ENCODE data around the gene ACOT7.

Gene ACOT7

GRCh38 chr1:6254691-6255090 lies 138.9 kb downstream of the ACOT7 start:
- H3K9ac ChIP-seq (ENCODE audit: insufficient read length, low read depth): no peak overlapping the region
- H3K9me3 ChIP-seq (ENCODE audit: insufficient read depth, low read length): no peaks in the 10 kb centered on the region
- H3K4me3 ChIP-seq (ENCODE audit: insufficient read length, low read depth): no peak overlapping the region
- peaks cover under 1% of the 10 kb centered on the region for H3K4me1 ChIP-seq (ENCODE audit: insufficient read depth, insufficient read length)
- TF ChIP-seq ZNF274 (IDR thresholded peaks at IDR 0.05; ENCODE audit: low read depth, low read length) (no peak), YY1 (IDR thresholded peaks at IDR 0.05; ENCODE audit: insufficient read depth, insufficient read length) (no peak), SUZ12 (IDR thresholded peaks at IDR 0.05; ENCODE audit: extremely low read depth, insufficient read depth, insufficient read length) (no peak)
- peaks cover 30% of the 10 kb centered on the region for H3K27me3 ChIP-seq (ENCODE audit: insufficient read depth, insufficient read length)
- no peaks in the 10 kb centered on the region for H3K36me3 ChIP-seq (ENCODE audit: insufficient read depth, insufficient read length, low read length)
- no peak for DNase-seq (ENCODE audit: low read depth, low spot score)

DNA sequence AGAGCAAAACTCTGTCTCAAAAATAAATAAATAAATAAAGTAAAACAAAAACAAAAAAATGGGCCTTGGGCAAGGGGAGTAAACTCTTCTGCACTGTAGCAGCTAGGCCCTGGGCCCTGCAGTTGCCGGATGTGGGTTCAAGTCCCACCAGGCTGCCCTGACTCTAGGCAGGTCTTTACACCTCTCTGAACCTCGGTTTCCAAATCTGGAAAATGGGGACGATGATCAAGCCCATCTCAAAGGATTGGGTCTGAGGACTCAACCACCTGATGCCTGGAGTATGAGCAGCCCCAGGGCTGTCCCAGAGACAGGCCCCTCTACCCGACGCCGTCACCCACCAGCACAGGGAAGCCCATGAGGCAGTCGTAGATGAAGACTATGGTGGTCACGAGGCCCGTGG lies 140.2 kb downstream of the ACOT7 start:
- H3K27me3 ChIP-seq (ENCODE audit: insufficient read depth, insufficient read length): peaks cover 34% of the 10 kb centered on the region
- H3K4me3 ChIP-seq (ENCODE audit: insufficient read length, low read depth): no peak overlapping the region
- H3K36me3 ChIP-seq (ENCODE audit: insufficient read depth, insufficient read length, low read length): no peaks in the 10 kb centered on the region
- H3K4me1 ChIP-seq (ENCODE audit: insufficient read depth, insufficient read length): no peaks in the 10 kb centered on the region
- TF ChIP-seq YY1 (IDR thresholded peaks at IDR 0.05; ENCODE audit: insufficient read depth, insufficient read length): no peak
- TF ChIP-seq ZNF274 (IDR thresholded peaks at IDR 0.05; ENCODE audit: low read depth, low read length): no peak
- TF ChIP-seq SUZ12 (IDR thresholded peaks at IDR 0.05; ENCODE audit: extremely low read depth, insufficient read depth, insufficient read length): no peak
- DNase-seq (ENCODE audit: low read depth, low spot score): no peak
- no peaks in the 10 kb centered on the region for H3K9me3 ChIP-seq (ENCODE audit: insufficient read depth, low read length)
- H3K9ac ChIP-seq (ENCODE audit: insufficient read length, low read depth): no peak overlapping the region

- H3K27me3 ChIP-seq (ENCODE audit: insufficient read depth, insufficient read length): peaks cover 45% of the 10 kb centered on the region
- no peak for DNase-seq (ENCODE audit: low read depth, low spot score)
- no peak for TF ChIP-seq YY1 (IDR thresholded peaks at IDR 0.05; ENCODE audit: insufficient read depth, insufficient read length)
- TF ChIP-seq SUZ12 (IDR thresholded peaks at IDR 0.05; ENCODE audit: extremely low read depth, insufficient read depth, insufficient read length): no peak
- TF ChIP-seq ZNF274 (IDR thresholded peaks at IDR 0.05; ENCODE audit: low read depth, low read length): no peak
- no peaks in the 10 kb centered on the region for H3K9me3 ChIP-seq (ENCODE audit: insufficient read depth, low read length)
- no peaks in the 10 kb centered on the region for H3K36me3 ChIP-seq (ENCODE audit: insufficient read depth, insufficient read length, low read length)
- H3K4me1 ChIP-seq (ENCODE audit: insufficient read depth, insufficient read length): no peaks in the 10 kb centered on the region
- H3K4me3 ChIP-seq (ENCODE audit: insufficient read length, low read depth): no peak overlapping the region
- no peak overlapping the region for H3K9ac ChIP-seq (ENCODE audit: insufficient read length, low read depth)
These were observed 141.2 kb downstream of the ACOT7 start for GRCh38 chr1:6252374-6252710.

- Histone ChIP-seq H3K9ac (ENCODE audit: insufficient read length, low read depth) (no peak overlapping the region), H3K36me3 (ENCODE audit: insufficient read depth, insufficient read length, low read length) (no peaks in the 10 kb centered on the region), H3K27me3 (ENCODE audit: insufficient read depth, insufficient read length) (peaks cover 50% of the 10 kb centered on the region), H3K9me3 (ENCODE audit: insufficient read depth, low read length) (no peaks in the 10 kb centered on the region), H3K4me1 (ENCODE audit: insufficient read depth, insufficient read length) (no peaks in the 10 kb centered on the region), H3K4me3 (ENCODE audit: insufficient read length, low read depth) (no peak overlapping the region)
- no peak for DNase-seq (ENCODE audit: low read depth, low spot score)
- TF ChIP-seq SUZ12 (IDR thresholded peaks at IDR 0.05; ENCODE audit: extremely low read depth, insufficient read depth, insufficient read length): no peak
- no peak for TF ChIP-seq YY1 (IDR thresholded peaks at IDR 0.05; ENCODE audit: insufficient read depth, insufficient read length)
- no peak for TF ChIP-seq ZNF274 (IDR thresholded peaks at IDR 0.05; ENCODE audit: low read depth, low read length)
These were observed 141.7 kb downstream of the ACOT7 start for GRCh38 chr1:6251681-6252373.

DNA sequence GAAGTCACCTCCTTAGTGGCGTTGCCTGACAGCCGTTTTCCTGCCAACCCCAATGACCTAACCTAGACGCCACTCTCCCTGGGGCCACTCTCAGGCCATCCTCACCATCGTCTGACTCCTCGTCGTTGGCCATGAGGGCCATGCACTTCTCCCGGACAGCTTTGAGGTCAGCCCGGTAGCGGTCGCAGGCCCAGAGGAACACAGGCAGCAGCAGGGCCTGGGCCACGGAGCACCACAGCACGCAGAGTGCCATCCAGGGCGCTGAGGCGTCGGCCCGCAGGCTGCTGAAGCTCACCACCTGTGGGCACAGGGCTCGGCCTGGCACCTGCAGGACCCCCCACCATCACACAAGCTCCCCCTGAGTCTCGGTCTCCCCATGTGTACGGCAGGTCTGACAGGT lies 142.3 kb downstream of the ACOT7 start:
- Histone ChIP-seq H3K9me3 (ENCODE audit: insufficient read depth, low read length) (no peaks in the 10 kb centered on the region), H3K27me3 (ENCODE audit: insufficient read depth, insufficient read length) (peaks cover 55% of the 10 kb centered on the region), H3K36me3 (ENCODE audit: insufficient read depth, insufficient read length, low read length) (no peaks in the 10 kb centered on the region), H3K9ac (ENCODE audit: insufficient read length, low read depth) (no peak overlapping the region), H3K4me3 (ENCODE audit: insufficient read length, low read depth) (no peak overlapping the region), H3K4me1 (ENCODE audit: insufficient read depth, insufficient read length) (no peaks in the 10 kb centered on the region)
- no peak for DNase-seq (ENCODE audit: low read depth, low spot score)
- no peak for TF ChIP-seq YY1 (IDR thresholded peaks at IDR 0.05; ENCODE audit: insufficient read depth, insufficient read length)
- no peak for TF ChIP-seq ZNF274 (IDR thresholded peaks at IDR 0.05; ENCODE audit: low read depth, low read length)
- no peak for TF ChIP-seq SUZ12 (IDR thresholded peaks at IDR 0.05; ENCODE audit: extremely low read depth, insufficient read depth, insufficient read length)

- no peaks in the 10 kb centered on the region for H3K36me3 ChIP-seq (ENCODE audit: insufficient read depth, insufficient read length, low read length)
- H3K4me1 ChIP-seq (ENCODE audit: insufficient read depth, insufficient read length): no peaks in the 10 kb centered on the region
- peaks cover 56% of the 10 kb centered on the region for H3K27me3 ChIP-seq (ENCODE audit: insufficient read depth, insufficient read length)
- H3K9me3 ChIP-seq (ENCODE audit: insufficient read depth, low read length): no peaks in the 10 kb centered on the region
- TF ChIP-seq ZNF274 (IDR thresholded peaks at IDR 0.05; ENCODE audit: low read depth, low read length): no peak
- TF ChIP-seq SUZ12 (IDR thresholded peaks at IDR 0.05; ENCODE audit: extremely low read depth, insufficient read depth, insufficient read length): no peak
- TF ChIP-seq YY1 (IDR thresholded peaks at IDR 0.05; ENCODE audit: insufficient read depth, insufficient read length): no peak
- no peak overlapping the region for H3K4me3 ChIP-seq (ENCODE audit: insufficient read length, low read depth)
- no peak overlapping the region for H3K9ac ChIP-seq (ENCODE audit: insufficient read length, low read depth)
- no peak for DNase-seq (ENCODE audit: low read depth, low spot score)
These were observed 143.6 kb downstream of the ACOT7 start for GRCh38 chr1:6249739-6250689.
